GM12891 (cell line): ENCODE results near the gene DNAI1.

Experiments used
- POLR2A ChIP-seq: IDR thresholded peaks from 2 replicates; pipeline ENCODE4 v1.6.1; 2011; ENCODE audit warnings: low read depth, low read length, control low read depth
- POLR2AphosphoS5 ChIP-seq: IDR thresholded peaks from 2 replicates; pipeline ENCODE4 v1.6.1; 2011; ENCODE audit warnings: low read depth, low read length, control low read depth
- SPI1 ChIP-seq: IDR thresholded peaks from 2 replicates; pipeline ENCODE4 v1.6.1; 2011; ENCODE audit warnings: low read depth, low read length, control low read depth
- TAF1 ChIP-seq: IDR thresholded peaks from 2 replicates; pipeline ENCODE4 v1.6.1; 2011; ENCODE audit warnings: low read depth, low read length, control low read depth

- TF ChIP-seq POLR2A = no peak
- no peak for TF ChIP-seq TAF1
- no peak for TF ChIP-seq SPI1
- TF ChIP-seq POLR2AphosphoS5 = no peak
These were observed 15.8 kb upstream of the DNAI1 start for GRCh38 chr9:34442770-34443169.
